CD4-positive, alpha-beta T cell treated with Interleukin-21 for 1 hour (primary cell): Measurements from ENCODE around the gene RPP30.
"Not testable (repeated sequence)": the region's sequence is repeated elsewhere in the genome, so short reads cannot be mapped to it uniquely, and the experiment has no call there.

Source experiments
- DNase-seq: peaks from one replicate; pipeline ENCODE4 v3.0.0-alpha.2; 2020

RPP30 gene

GRCh38 chr10:90917968-90918318, 46.2 kb downstream of the RPP30 start:
- DNase-seq: no peak

GRCh38 chr10:90919683-90920574, 48.2 kb downstream of the RPP30 start:
- DNase-seq: no peak

GRCh38 chr10:90920986-90921666, 49.4 kb downstream of the RPP30 start, which contains the start of gene ANKRD1:
ANKRD1 (minus strand) TSS chr10:90921087; CDS start chr10:90921027, 60 bp downstream.
- DNase-seq: no peak

- no peak for DNase-seq
Measured at GRCh38 chr10:90921906-90922305, 50.1 kb downstream of the RPP30 start.

- DNase-seq: no peak
Measured at GRCh38 chr10:90923111-90923731, 51.4 kb downstream of the RPP30 start.

- DNase-seq: no peak
Measured at GRCh38 chr10:90924552-90924951, 52.8 kb downstream of the RPP30 start.

GRCh38 chr10:90925079-90926029, 53.6 kb downstream of the RPP30 start:
- no peak for DNase-seq

- no peak for DNase-seq
Measured at GRCh38 chr10:90927293-90927692, 55.5 kb downstream of the RPP30 start.

GRCh38 chr10:90929179-90929578, 57.4 kb downstream of the RPP30 start:
- no peak for DNase-seq

GRCh38 chr10:90930070-90930837, 58.5 kb downstream of the RPP30 start:
- no peak for DNase-seq

GRCh38 chr10:90930971-90931871, 59.4 kb downstream of the RPP30 start:
- DNase-seq: no peak

GRCh38 chr10:90935581-90936275, 64.0 kb downstream of the RPP30 start:
- DNase-seq: no peak

GRCh38 chr10:90936276-90936659, 64.5 kb downstream of the RPP30 start:
- no peak for DNase-seq

GRCh38 chr10:90937645-90938258, 66.0 kb downstream of the RPP30 start:
- DNase-seq: no peak

- no peak for DNase-seq
Measured at GRCh38 chr10:90939116-90939515, 67.3 kb downstream of the RPP30 start.

GRCh38 chr10:90939648-90940047, 67.9 kb downstream of the RPP30 start:
- DNase-seq: no peak

GRCh38 chr10:90942980-90943379, 71.2 kb downstream of the RPP30 start:
- not testable (repeated sequence) for DNase-seq

GRCh38 chr10:90944749-90945148, 73.0 kb downstream of the RPP30 start:
- DNase-seq: no peak

- no peak for DNase-seq
Measured at GRCh38 chr10:90945491-90946070, 73.8 kb downstream of the RPP30 start.
